Measurements from ENCODE around the gene LRP1-AS. TPM values are rescaled to one million over a fixed set of nuclear protein-coding genes. Genes with fewer than 3 reads are reported as not detected.

LRP1-AS gene
- total RNA-seq, 1 experiment from 2014 or later, result not detected

DNA sequence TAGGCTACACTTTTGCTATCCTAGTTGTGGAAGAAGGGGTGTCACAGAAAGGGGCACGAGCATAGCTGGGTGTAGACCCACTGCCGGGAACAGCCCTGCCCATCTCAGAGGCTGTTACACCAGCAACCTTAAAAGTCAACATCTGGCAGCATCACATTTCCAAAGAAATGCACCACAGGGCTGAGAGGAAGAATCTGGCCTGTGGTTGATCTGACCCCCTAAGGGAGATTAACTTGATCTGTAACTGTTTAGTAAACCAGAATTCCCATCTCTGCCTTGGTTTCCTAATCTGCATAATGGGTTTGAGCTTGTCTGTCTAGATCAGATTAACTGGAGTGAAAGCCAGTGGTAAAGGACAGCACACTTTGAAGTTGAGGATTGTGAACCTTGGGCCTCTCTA, 1.3 kb downstream of the LRP1-AS start:
- Histone ChIP-seq H3K36me3 (ENCODE audit: control insufficient read depth in 1 of 2, insufficient read depth in 2 of 2, low read length in 2 of 2) (peaks cover 0 to 14% of the 10 kb centered on the region in 2 experiments; a peak in 2 of 4 replicates), H3K27ac (ENCODE audit: low read depth, low read length) (no peak overlapping the region), H3K4me2 (ENCODE audit: low read length) (no peak overlapping the region), H3K9me2 (ENCODE audit: insufficient read depth) (no peaks in the 10 kb centered on the region), H3K9ac (ENCODE audit: low read length) (no peak overlapping the region), H3K9me3 (ENCODE audit: control insufficient read depth in 1 of 2, insufficient read depth in 1 of 2, low read depth in 1 of 2, low read length in 2 of 2) (no peaks in the 10 kb centered on the region), H3K4me3 (replicated peaks in 1 of 2; ENCODE audit: low read depth in 1 of 2, low read length in 2 of 2) (no peak overlapping the region), H4K20me1 (ENCODE audit: insufficient read depth) (no peaks in the 10 kb centered on the region), H3K4me1 (ENCODE audit: control insufficient read depth in 1 of 2, insufficient read depth in 2 of 2, low read length in 2 of 2) (no peaks in the 10 kb centered on the region), H2AFZ (ENCODE audit: low read depth, low read length, poor library complexity, severe bottlenecking) (no peak overlapping the region), H3K79me2 (ENCODE audit: insufficient read depth, low read length) (no peaks in the 10 kb centered on the region), H3K27me3 (ENCODE audit: insufficient read depth, low read length) (no peaks in the 10 kb centered on the region)
- intact Hi-C loops (cut with micrococcal nuclease), result no loop called here
- ATAC-seq (no peak), DNase-seq (ENCODE audit: low read depth, low spot score) (no peak)
- no peak for TF ChIP-seq FOSL1 (IDR thresholded peaks at IDR 0.05; ENCODE audit: low read depth)
- no peak for TF ChIP-seq ZFX (IDR thresholded peaks at IDR 0.05)
- no peak for TF ChIP-seq YY1 (IDR thresholded peaks at IDR 0.05; ENCODE audit: extremely low read depth, insufficient replicate concordance, low read depth, low read length)
- TF ChIP-seq RAD21 (IDR thresholded peaks at IDR 0.05; ENCODE audit: low read depth), result no peak
- no peak for TF ChIP-seq POLR2A (IDR thresholded peaks at IDR 0.05; ENCODE audit: borderline replicate concordance, extremely low read depth, insufficient read depth, insufficient read length)
- CTCF ChIA-PET, result no interaction called here
- POLR2A ChIA-PET, result no interaction called here
- RAD21 ChIA-PET (ENCODE audit: low non-redundant PET in 1 of 2, low total read pairs in 2 of 2, uncharacterized antibody in 2 of 2, unreplicated experiment in 2 of 2), result no interaction called here
- no TSS peak for BruUV-seq (replicated peaks)

DNA sequence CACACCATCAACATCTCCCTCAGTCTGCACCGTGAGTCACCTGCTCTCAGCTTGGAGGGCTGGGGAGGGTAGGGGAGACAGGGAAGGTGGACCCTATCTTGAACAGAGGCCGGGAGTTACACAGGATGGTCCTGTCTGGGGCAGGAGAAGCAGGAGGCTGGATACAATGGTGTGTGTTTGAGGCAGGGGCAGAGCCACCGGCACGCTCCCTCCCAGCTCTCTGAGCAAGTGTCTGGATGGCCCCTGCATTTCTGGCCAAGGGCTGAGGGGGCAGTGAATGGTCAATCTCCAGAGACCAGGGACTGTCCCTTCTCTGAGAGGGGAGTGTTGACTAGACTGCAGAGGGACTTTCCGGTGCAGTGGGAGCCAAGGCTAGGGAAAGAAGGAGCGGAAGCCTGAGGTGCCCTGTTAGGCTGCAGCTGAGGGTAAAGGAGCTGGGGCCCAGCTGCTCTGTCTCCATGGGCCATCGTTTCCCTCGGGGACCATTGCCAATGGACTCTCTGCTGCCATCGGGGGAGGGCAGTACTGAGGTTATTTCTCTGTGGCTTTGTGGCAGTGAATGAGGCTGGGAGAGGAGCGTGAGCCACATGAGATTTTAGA, 1.9 kb downstream of the LRP1-AS start:
- Histone ChIP-seq H3K9me2 (ENCODE audit: insufficient read depth) (no peaks in the 10 kb centered on the region), H3K4me3 (replicated peaks in 1 of 2; ENCODE audit: low read depth in 1 of 2, low read length in 2 of 2) (no peak overlapping the region), H3K36me3 (ENCODE audit: control insufficient read depth in 1 of 2, insufficient read depth in 2 of 2, low read length in 2 of 2) (peaks cover 0 to 14% of the 10 kb centered on the region in 2 experiments; a peak in 2 of 4 replicates), H4K20me1 (ENCODE audit: insufficient read depth) (no peaks in the 10 kb centered on the region), H3K79me2 (ENCODE audit: insufficient read depth, low read length) (no peaks in the 10 kb centered on the region), H3K27me3 (ENCODE audit: insufficient read depth, low read length) (no peaks in the 10 kb centered on the region), H2AFZ (ENCODE audit: low read depth, low read length, poor library complexity, severe bottlenecking) (no peak overlapping the region), H3K27ac (ENCODE audit: low read depth, low read length) (no peak overlapping the region), H3K9ac (ENCODE audit: low read length) (no peak overlapping the region), H3K4me1 (ENCODE audit: control insufficient read depth in 1 of 2, insufficient read depth in 2 of 2, low read length in 2 of 2) (no peaks in the 10 kb centered on the region), H3K9me3 (ENCODE audit: control insufficient read depth in 1 of 2, insufficient read depth in 1 of 2, low read depth in 1 of 2, low read length in 2 of 2) (no peaks in the 10 kb centered on the region), H3K4me2 (ENCODE audit: low read length) (no peak overlapping the region)
- no TSS peak for BruUV-seq (replicated peaks)
- ChIA-PET POLR2A (no interaction called here), CTCF (no interaction called here), RAD21 (ENCODE audit: low non-redundant PET in 1 of 2, low total read pairs in 2 of 2, uncharacterized antibody in 2 of 2, unreplicated experiment in 2 of 2) (no interaction called here)
- TF ChIP-seq, protein P1, sequence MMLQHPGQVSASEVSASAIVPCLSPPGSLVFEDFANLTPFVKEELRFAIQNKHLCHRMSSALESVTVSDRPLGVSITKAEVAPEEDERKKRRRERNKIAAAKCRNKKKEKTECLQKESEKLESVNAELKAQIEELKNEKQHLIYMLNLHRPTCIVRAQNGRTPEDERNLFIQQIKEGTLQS (IDR thresholded peaks at IDR 0.05), result no peak
- TF ChIP-seq, protein P2, sequence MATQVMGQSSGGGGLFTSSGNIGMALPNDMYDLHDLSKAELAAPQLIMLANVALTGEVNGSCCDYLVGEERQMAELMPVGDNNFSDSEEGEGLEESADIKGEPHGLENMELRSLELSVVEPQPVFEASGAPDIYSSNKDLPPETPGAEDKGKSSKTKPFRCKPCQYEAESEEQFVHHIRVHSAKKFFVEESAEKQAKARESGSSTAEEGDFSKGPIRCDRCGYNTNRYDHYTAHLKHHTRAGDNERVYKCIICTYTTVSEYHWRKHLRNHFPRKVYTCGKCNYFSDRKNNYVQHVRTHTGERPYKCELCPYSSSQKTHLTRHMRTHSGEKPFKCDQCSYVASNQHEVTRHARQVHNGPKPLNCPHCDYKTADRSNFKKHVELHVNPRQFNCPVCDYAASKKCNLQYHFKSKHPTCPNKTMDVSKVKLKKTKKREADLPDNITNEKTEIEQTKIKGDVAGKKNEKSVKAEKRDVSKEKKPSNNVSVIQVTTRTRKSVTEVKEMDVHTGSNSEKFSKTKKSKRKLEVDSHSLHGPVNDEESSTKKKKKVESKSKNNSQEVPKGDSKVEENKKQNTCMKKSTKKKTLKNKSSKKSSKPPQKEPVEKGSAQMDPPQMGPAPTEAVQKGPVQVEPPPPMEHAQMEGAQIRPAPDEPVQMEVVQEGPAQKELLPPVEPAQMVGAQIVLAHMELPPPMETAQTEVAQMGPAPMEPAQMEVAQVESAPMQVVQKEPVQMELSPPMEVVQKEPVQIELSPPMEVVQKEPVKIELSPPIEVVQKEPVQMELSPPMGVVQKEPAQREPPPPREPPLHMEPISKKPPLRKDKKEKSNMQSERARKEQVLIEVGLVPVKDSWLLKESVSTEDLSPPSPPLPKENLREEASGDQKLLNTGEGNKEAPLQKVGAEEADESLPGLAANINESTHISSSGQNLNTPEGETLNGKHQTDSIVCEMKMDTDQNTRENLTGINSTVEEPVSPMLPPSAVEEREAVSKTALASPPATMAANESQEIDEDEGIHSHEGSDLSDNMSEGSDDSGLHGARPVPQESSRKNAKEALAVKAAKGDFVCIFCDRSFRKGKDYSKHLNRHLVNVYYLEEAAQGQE (IDR thresholded peaks at IDR 0.05; ENCODE audit: low read depth), result no peak
- TF ChIP-seq EZH2 (IDR thresholded peaks at IDR 0.05) (no peak), CBX3 (IDR thresholded peaks at IDR 0.05; ENCODE audit: low read depth) (no peak), SRF (IDR thresholded peaks at IDR 0.05; ENCODE audit: low read depth) (no peak), EZH2phosphoT487 (IDR thresholded peaks at IDR 0.05; ENCODE audit: borderline replicate concordance) (no peak), POLR2A (IDR thresholded peaks at IDR 0.05; ENCODE audit: borderline replicate concordance, extremely low read depth, insufficient read depth, insufficient read length) (no peak), JUND (IDR thresholded peaks at IDR 0.05) (no peak)
- TF ChIP-seq, protein P3, sequence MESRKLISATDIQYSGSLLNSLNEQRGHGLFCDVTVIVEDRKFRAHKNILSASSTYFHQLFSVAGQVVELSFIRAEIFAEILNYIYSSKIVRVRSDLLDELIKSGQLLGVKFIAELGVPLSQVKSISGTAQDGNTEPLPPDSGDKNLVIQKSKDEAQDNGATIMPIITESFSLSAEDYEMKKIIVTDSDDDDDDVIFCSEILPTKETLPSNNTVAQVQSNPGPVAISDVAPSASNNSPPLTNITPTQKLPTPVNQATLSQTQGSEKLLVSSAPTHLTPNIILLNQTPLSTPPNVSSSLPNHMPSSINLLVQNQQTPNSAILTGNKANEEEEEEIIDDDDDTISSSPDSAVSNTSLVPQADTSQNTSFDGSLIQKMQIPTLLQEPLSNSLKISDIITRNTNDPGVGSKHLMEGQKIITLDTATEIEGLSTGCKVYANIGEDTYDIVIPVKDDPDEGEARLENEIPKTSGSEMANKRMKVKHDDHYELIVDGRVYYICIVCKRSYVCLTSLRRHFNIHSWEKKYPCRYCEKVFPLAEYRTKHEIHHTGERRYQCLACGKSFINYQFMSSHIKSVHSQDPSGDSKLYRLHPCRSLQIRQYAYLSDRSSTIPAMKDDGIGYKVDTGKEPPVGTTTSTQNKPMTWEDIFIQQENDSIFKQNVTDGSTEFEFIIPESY (IDR thresholded peaks at IDR 0.05; ENCODE audit: extremely low read depth, insufficient replicate concordance, low read length), result no peak
- ATAC-seq (no peak), DNase-seq (ENCODE audit: low read depth, low spot score) (no peak)
- intact Hi-C loops (cut with micrococcal nuclease), result no loop called here

Measured in HCT116 (cell line).